Testis (tissue), 3 donors: ENCODE data around the gene FUCA1. TPM values are rescaled to one million over a fixed set of nuclear protein-coding genes. Genes with fewer than 3 reads are reported as not detected.
A peak's percentile ranks its signal among the peaks of the same experiment; 100 is the strongest.

Experiments
- DNase-seq: peaks from one replicate; pipeline ENCODE4 v3.0.0-alpha.2; 2019
- H3K27ac ChIP-seq, 2 donors: fragments of 200-600 bp; sonication (generic); one replicate each; pipeline ENCODE4 v1.5.1; 2019
- H3K27me3 ChIP-seq: fragments of 200-600 bp; sonication (generic); one replicate; pipeline ENCODE4 v1.5.1; 2019
- H3K36me3 ChIP-seq: fragments of 200-600 bp; sonication (generic); one replicate; pipeline ENCODE4 v1.5.1; 2017; ENCODE audit warnings: low read depth; ENCODE audit errors: missing control alignments
- H3K4me1 ChIP-seq: fragments of 200-600 bp; sonication (generic); one replicate; pipeline ENCODE4 v1.5.1; 2019
- H3K4me3 ChIP-seq, 2 donors: fragments of 200-600 bp; sonication (generic); one replicate each; pipeline ENCODE4 v1.5.1; 2017 to 2019
- H3K9me3 ChIP-seq: fragments of 200-600 bp; sonication (generic); one replicate; pipeline ENCODE4 v1.5.1; 2017
- POLR2A ChIP-seq: fragments of 450-650 bp; IDR thresholded peaks from one replicate; pipeline ENCODE4 v1.6.1; 2017; ENCODE audit warnings: antibody characterized with exemption, mild to moderate bottlenecking, moderate library complexity
- WGBS, 2 donors: methylation state at CpG; one replicate each; pipeline ENCODE4 v1.1.5; 2018; 5-methylcytosine and 5-hydroxymethylcytosine counted together
- intact Hi-C: fragments of 100-400 bp; cut with DNase I; formaldehyde crosslinking; loops from one replicate; pipeline ENCODE4 v1.15.1; 2023; ENCODE audit warnings: low total_unique reads
- polyA plus RNA-seq: library from polyadenylated mRNA; stranded (reverse); fragments of 350-450 nt; fragmentation: Illumina TruSeq; extraction: RNeasy Lipid Tissue Mini Kit (QIAGEN cat#74804); gene quantifications from one replicate; pipeline ENCODE4 v1.2.3, GENCODE V29; 2014; ENCODE audit warnings: low read depth, low replicate concordance; ENCODE audit not compliant: insufficient read depth
- total RNA-seq, 2 donors: library from RNA; depleted of rRNA; stranded (reverse); fragments of >200 nt; gene quantifications; one replicate each; pipeline ENCODE4 v1.2.3, GENCODE V29; 2016
- TF ChIP-seq, protein P1 (sequence below), 3 experiments: fragments of 450-650 bp in 2 of 3; fragments of 200-600 bp in 1 of 3; sonication (generic) in 1 of 3; IDR thresholded peaks; one replicate each; pipeline ENCODE4 v1.5.1; 2016 to 2019; ENCODE audit warnings: antibody characterized with exemption in 3 of 3, mild to moderate bottlenecking in 2 of 3, moderate library complexity in 1 of 3

FUCA1 gene
- total and polyA plus RNA-seq, 3 donors from 2014 or later = 34.0 to 68.8 (median 41.2) TPM

DNA sequence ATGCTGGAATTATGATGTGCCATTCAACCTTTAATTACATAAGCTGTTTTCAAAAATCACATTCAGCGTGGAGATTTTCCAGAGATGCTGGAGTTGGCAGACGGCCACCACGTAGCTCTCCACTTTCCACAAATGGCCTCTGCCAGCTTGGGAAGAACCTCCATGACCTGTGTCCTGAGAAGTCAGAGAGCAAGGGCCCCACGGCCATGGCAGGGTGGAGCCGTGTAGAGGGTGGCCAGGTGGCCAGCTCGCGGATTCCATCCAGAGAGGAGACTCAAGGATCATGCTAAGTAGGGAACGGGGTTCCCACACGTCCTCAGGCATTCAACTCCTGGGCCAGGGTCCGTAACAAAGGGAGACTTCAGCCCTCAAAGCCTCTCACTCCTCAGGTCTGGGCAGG lies 66.2 kb downstream of the FUCA1 start:
- Histone ChIP-seq H3K36me3 (no peaks in the 10 kb centered on the region), H3K9me3 (no peaks in the 10 kb centered on the region), H3K4me1 (peaks cover 22% of the 10 kb centered on the region), H3K27ac (peak overlapping the region; percentile 51 to 85), H3K4me3 (no peak overlapping the region), H3K27me3 (no peaks in the 10 kb centered on the region)
- DNase-seq = no peak
- intact Hi-C loops = no loop called here
- TF ChIP-seq, protein P1, sequence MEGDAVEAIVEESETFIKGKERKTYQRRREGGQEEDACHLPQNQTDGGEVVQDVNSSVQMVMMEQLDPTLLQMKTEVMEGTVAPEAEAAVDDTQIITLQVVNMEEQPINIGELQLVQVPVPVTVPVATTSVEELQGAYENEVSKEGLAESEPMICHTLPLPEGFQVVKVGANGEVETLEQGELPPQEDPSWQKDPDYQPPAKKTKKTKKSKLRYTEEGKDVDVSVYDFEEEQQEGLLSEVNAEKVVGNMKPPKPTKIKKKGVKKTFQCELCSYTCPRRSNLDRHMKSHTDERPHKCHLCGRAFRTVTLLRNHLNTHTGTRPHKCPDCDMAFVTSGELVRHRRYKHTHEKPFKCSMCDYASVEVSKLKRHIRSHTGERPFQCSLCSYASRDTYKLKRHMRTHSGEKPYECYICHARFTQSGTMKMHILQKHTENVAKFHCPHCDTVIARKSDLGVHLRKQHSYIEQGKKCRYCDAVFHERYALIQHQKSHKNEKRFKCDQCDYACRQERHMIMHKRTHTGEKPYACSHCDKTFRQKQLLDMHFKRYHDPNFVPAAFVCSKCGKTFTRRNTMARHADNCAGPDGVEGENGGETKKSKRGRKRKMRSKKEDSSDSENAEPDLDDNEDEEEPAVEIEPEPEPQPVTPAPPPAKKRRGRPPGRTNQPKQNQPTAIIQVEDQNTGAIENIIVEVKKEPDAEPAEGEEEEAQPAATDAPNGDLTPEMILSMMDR (IDR thresholded peaks at IDR 0.05) = no peak
- TF ChIP-seq POLR2A = no peak
- 20 to 58% methylated on average over 3 to 10 of the region's 10 CpGs for WGBS, 2 donors

DNA sequence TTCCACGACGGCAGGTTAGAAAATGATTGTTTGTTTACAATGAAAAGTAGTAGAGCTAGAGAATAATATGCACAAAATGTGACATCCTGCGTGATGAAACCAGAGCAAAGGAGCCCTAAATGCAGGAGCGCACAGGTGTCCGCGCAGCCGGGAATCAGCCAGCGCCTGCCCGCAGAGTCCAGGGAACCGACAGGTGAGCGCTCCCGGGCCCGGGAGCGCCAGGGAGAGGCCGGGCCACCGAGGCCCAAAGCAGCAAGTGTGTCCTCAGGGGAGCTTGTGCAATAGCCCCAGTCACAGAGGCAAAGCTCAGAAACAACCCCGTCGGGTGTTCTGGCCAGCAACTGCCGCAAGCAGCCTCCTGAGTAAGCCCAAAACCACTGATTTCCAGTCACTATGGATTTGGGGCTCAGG lies 66.7 kb downstream of the FUCA1 start:
- no peaks in the 10 kb centered on the region for H3K36me3 ChIP-seq
- H3K4me3 ChIP-seq = peak overlapping the region; percentile 71 to 86
- intact Hi-C loops = no loop called here
- H3K9me3 ChIP-seq = no peaks in the 10 kb centered on the region
- H3K27ac ChIP-seq = peak overlapping the region; percentile 85
- WGBS, 2 donors = 12 to 19% methylated on average over 16 to 19 of the region's 19 CpGs
- peaks cover 22% of the 10 kb centered on the region for H3K4me1 ChIP-seq
- no peaks in the 10 kb centered on the region for H3K27me3 ChIP-seq
- DNase-seq = no peak
- no peak for TF ChIP-seq POLR2A
- TF ChIP-seq, protein P1 (IDR thresholded peaks at IDR 0.05) = no peak

GRCh38 chr1:23800400-23801337 lies 67.4 kb downstream of the FUCA1 start, which contains the start of gene GALE:
Gene GALE (minus strand): TSS chr1:23800754. CDS start chr1:23799007, 1,747 bp downstream.
- 0 to 1% methylated on average over 6 to 66 of the region's 82 CpGs for WGBS, 2 donors

GRCh38 chr1:23799570-23800399 lies 68.3 kb downstream of the FUCA1 start:
- Histone ChIP-seq H3K27me3 (no peaks in the 10 kb centered on the region), H3K4me1 (peaks cover 22% of the 10 kb centered on the region), H3K27ac (peak overlapping the region; percentile 85), H3K4me3 (peak overlapping the region; percentile 71 to 86), H3K36me3 (no peaks in the 10 kb centered on the region), H3K9me3 (no peaks in the 10 kb centered on the region)
- 5 to 7% methylated on average over 10 to 47 of the region's 48 CpGs for WGBS, 2 donors
- TF ChIP-seq POLR2A = no peak
- TF ChIP-seq, protein P1 (IDR thresholded peaks at IDR 0.05) = no peak
- intact Hi-C loops = no loop called here
- no peak for DNase-seq

More at GRCh38 chr1:23800400-23801337, 67.4 kb downstream of the FUCA1 start, which contains the start of gene GALE:
- H3K4me3 ChIP-seq = peak within 1 kb of the TSS; percentile 71 to 86
- H3K9me3 ChIP-seq = no peaks in the 10 kb centered on the region
- no peaks in the 10 kb centered on the region for H3K36me3 ChIP-seq
- intact Hi-C loops = no loop called here
- H3K27me3 ChIP-seq = no peaks in the 10 kb centered on the region
- peak; percentile 97 for DNase-seq
- peaks cover 22% of the 10 kb centered on the region for H3K4me1 ChIP-seq
- peak within 1 kb of the TSS; percentile 85 for H3K27ac ChIP-seq
- TF ChIP-seq POLR2A = no peak
- TF ChIP-seq, protein P1 (IDR thresholded peaks at IDR 0.05) = peak in 1 of 3 experiments; percentile 37
